SK-N-SH treated with all-trans-retinoic acid at 6 μM for 48 hours (cell line): ENCODE data around the gene IMMP2L.

Experiments used
- ATAC-seq: fragments of 200-7000 bp; cut with Tn5 transposase; 3 replicates; pipeline ENCODE4 v1.9.1; 2020; ENCODE audit warnings: mild to moderate bottlenecking, moderate library complexity
- CSDC2 ChIP-seq: fragments of 250-450 bp; sonication (Bioruptor Pico); IDR thresholded peaks from 2 replicates; pipeline ENCODE4 v1.5.0; 2020; ENCODE audit warnings: mild to moderate bottlenecking, moderate library complexity
- CSRNP3 ChIP-seq: fragments of 250-450 bp; sonication (Bioruptor Pico); IDR thresholded peaks from 2 replicates; pipeline ENCODE4 v1.5.1; 2021; ENCODE audit warnings: mild to moderate bottlenecking, moderate library complexity
- ESRRG ChIP-seq: fragments of 250-450 bp; sonication (Bioruptor Pico); IDR thresholded peaks from 2 replicates; pipeline ENCODE4 v1.6.1; 2021; ENCODE audit warnings: mild to moderate bottlenecking
- OSR1 ChIP-seq: fragments of 250-450 bp; sonication (Bioruptor Pico); IDR thresholded peaks from 2 replicates; pipeline ENCODE4 v1.8.0; 2022; ENCODE audit warnings: moderate library complexity, mild to moderate bottlenecking, inconsistent platforms
- PPARA ChIP-seq: fragments of 250-450 bp; sonication (Bioruptor Pico); IDR thresholded peaks from 2 replicates; pipeline ENCODE4 v1.5.0; 2020; ENCODE audit warnings: mild to moderate bottlenecking, borderline replicate concordance
- RARB ChIP-seq: fragments of 250-450 bp; sonication (Bioruptor Pico); IDR thresholded peaks from 2 replicates; pipeline ENCODE4 v1.8.0; 2021; ENCODE audit warnings: mild to moderate bottlenecking, moderate library complexity
- TCF4 ChIP-seq: fragments of 250-450 bp; sonication (Bioruptor Pico); IDR thresholded peaks from 2 replicates; pipeline ENCODE4 v1.8.0; 2021; ENCODE audit warnings: mild to moderate bottlenecking, moderate library complexity, borderline replicate concordance
- TOX ChIP-seq: fragments of 250-450 bp; sonication (Bioruptor Pico); IDR thresholded peaks from 2 replicates; pipeline ENCODE4 v1.8.0; 2021; ENCODE audit warnings: mild to moderate bottlenecking, moderate library complexity, borderline replicate concordance
- ZC3H10 ChIP-seq: fragments of 250-450 bp; sonication (Bioruptor Pico); IDR thresholded peaks from 2 replicates; pipeline ENCODE4 v1.5.1; 2021; ENCODE audit warnings: mild to moderate bottlenecking, moderate library complexity
- ZFP3 ChIP-seq: fragments of 250-450 bp; sonication (Bioruptor Pico); IDR thresholded peaks from 2 replicates; pipeline ENCODE4 v1.5.0; 2020; ENCODE audit warnings: mild to moderate bottlenecking, moderate library complexity
- ZFP30 ChIP-seq: fragments of 450-650 bp; formaldehyde crosslinking; IDR thresholded peaks from 2 replicates; pipeline ENCODE4 v1.5.0; 2022; ENCODE audit warnings: mild to moderate bottlenecking, moderate library complexity
- ZNF70 ChIP-seq: fragments of 450-650 bp; formaldehyde crosslinking; IDR thresholded peaks from 2 replicates; pipeline ENCODE4 v1.5.0; 2020; ENCODE audit warnings: mild to moderate bottlenecking, moderate library complexity
- ZNF8 ChIP-seq: fragments of 450-650 bp; formaldehyde crosslinking; IDR thresholded peaks from 2 replicates; pipeline ENCODE4 v1.5.0; 2020; ENCODE audit warnings: mild to moderate bottlenecking, moderate library complexity
- TF ChIP-seq, protein P1 (sequence below): fragments of 250-450 bp; sonication (Bioruptor Pico); IDR thresholded peaks from 2 replicates; pipeline ENCODE4 v1.5.1; 2020; ENCODE audit warnings: low read depth, mild to moderate bottlenecking, moderate library complexity
- TF ChIP-seq, protein P2 (sequence below): fragments of 250-450 bp; sonication (Bioruptor Pico); IDR thresholded peaks from 2 replicates; pipeline ENCODE4 v1.5.0; 2020; ENCODE audit warnings: mild to moderate bottlenecking, moderate library complexity
- TF ChIP-seq, protein P3 (sequence below): fragments of 250-450 bp; sonication (Bioruptor Pico); IDR thresholded peaks from 2 replicates; pipeline ENCODE4 v1.8.0; 2021; ENCODE audit warnings: low read depth, mild to moderate bottlenecking, moderate library complexity, borderline replicate concordance

IMMP2L gene

DNA sequence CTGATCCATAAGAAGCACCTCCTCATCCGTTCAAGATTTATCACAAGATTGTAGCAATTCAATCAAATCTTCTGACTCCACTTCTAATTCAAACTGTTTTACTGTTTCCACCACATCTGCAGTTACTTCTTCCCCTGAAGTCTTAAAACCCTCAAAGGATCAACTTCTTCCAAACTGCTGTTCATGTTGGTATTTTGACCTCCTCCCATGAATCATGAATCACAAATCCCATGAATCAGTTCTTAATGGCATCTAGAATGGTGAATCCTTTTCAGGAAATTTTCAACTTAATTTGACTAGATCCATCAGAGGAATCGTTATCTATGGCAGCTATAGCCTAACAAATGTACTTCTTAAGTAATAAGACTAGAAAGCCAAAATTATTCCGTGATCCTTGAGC is 122.3 kb downstream of the IMMP2L start:
- TF ChIP-seq, protein P1, sequence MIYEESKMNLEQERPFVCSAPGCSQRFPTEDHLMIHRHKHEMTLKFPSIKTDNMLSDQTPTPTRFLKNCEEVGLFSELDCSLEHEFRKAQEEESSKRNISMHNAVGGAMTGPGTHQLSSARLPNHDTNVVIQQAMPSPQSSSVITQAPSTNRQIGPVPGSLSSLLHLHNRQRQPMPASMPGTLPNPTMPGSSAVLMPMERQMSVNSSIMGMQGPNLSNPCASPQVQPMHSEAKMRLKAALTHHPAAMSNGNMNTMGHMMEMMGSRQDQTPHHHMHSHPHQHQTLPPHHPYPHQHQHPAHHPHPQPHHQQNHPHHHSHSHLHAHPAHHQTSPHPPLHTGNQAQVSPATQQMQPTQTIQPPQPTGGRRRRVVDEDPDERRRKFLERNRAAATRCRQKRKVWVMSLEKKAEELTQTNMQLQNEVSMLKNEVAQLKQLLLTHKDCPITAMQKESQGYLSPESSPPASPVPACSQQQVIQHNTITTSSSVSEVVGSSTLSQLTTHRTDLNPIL (CRISPR knock-in tag) = no peak
- TF ChIP-seq ZFP30 (no peak), RARB (no peak), TOX (CRISPR knock-in tag) (no peak), ZNF70 (no peak), ZFP3 (CRISPR knock-in tag) (no peak), ZC3H10 (CRISPR knock-in tag) (no peak)
- TF ChIP-seq, protein P2, sequence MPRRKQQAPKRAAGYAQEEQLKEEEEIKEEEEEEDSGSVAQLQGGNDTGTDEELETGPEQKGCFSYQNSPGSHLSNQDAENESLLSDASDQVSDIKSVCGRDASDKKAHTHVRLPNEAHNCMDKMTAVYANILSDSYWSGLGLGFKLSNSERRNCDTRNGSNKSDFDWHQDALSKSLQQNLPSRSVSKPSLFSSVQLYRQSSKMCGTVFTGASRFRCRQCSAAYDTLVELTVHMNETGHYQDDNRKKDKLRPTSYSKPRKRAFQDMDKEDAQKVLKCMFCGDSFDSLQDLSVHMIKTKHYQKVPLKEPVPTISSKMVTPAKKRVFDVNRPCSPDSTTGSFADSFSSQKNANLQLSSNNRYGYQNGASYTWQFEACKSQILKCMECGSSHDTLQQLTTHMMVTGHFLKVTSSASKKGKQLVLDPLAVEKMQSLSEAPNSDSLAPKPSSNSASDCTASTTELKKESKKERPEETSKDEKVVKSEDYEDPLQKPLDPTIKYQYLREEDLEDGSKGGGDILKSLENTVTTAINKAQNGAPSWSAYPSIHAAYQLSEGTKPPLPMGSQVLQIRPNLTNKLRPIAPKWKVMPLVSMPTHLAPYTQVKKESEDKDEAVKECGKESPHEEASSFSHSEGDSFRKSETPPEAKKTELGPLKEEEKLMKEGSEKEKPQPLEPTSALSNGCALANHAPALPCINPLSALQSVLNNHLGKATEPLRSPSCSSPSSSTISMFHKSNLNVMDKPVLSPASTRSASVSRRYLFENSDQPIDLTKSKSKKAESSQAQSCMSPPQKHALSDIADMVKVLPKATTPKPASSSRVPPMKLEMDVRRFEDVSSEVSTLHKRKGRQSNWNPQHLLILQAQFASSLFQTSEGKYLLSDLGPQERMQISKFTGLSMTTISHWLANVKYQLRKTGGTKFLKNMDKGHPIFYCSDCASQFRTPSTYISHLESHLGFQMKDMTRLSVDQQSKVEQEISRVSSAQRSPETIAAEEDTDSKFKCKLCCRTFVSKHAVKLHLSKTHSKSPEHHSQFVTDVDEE = no peak
- no peak for ATAC-seq

DNA sequence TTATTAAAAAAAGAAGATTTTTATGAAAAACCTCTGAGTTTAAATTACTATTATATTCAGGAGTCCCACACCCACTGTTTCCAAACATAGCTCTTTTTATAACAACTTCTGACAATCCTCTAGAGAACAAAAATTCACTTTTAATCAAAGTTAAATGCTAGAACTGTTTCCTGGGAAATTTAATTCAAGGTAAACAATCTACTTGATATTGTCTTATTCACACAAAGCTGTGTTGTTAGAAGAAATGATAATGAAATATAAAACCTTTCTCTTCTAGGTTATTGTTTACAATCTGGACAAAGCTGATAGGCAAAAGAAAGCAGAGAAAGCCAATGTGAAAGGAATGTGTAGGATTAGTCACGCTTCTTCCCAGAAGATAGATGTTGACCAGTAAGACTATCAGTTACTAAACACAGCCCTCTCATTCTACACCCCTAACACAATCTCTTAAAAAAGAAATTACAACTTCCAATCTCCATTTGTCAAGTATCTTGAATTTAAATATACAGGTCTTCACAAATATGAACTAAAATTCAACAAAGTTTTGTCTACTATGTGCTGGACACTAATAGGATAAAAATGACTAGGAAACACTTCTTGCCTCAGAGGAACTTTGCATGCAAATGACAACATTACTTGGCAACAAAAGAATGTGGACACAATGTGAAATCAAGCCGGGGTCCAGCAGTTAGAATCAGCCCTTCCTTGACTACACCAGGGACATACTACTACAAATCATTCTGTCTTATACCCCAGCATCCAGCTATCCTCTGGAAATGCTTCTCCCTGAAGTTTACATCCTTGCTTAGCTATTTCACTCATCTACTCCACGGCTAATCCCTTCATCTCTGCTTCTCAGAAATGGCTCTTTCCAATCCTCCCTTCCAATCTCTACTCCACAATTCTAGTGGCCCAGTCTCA is 123.7 kb downstream of the IMMP2L start:
- ATAC-seq = peak; percentile 88
- no peak for TF ChIP-seq OSR1 (CRISPR knock-in tag)
- no peak for TF ChIP-seq ZFP30
- TF ChIP-seq, protein P3, sequence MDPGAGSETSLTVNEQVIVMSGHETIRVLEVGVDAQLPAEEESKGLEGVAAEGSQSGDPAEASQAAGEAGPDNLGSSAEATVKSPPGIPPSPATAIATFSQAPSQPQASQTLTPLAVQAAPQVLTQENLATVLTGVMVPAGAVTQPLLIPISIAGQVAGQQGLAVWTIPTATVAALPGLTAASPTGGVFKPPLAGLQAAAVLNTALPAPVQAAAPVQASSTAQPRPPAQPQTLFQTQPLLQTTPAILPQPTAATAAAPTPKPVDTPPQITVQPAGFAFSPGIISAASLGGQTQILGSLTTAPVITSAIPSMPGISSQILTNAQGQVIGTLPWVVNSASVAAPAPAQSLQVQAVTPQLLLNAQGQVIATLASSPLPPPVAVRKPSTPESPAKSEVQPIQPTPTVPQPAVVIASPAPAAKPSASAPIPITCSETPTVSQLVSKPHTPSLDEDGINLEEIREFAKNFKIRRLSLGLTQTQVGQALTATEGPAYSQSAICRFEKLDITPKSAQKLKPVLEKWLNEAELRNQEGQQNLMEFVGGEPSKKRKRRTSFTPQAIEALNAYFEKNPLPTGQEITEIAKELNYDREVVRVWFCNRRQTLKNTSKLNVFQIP = no peak

GRCh38 chr7:111437736-111438135 is 124.6 kb downstream of the IMMP2L start:
- TF ChIP-seq CSDC2 (CRISPR knock-in tag) = no peak
- TF ChIP-seq, protein P1 (CRISPR knock-in tag) = no peak
- TF ChIP-seq TOX (CRISPR knock-in tag) = no peak
- TF ChIP-seq, protein P3 = no peak
- no peak for TF ChIP-seq TCF4
- TF ChIP-seq PPARA (CRISPR knock-in tag) = no peak
- TF ChIP-seq ZC3H10 (CRISPR knock-in tag) = no peak
- TF ChIP-seq ZNF8 (CRISPR knock-in tag) = no peak
- TF ChIP-seq CSRNP3 (CRISPR knock-in tag) = no peak
- no peak for TF ChIP-seq RARB
- no peak for TF ChIP-seq OSR1 (CRISPR knock-in tag)
- TF ChIP-seq, protein P2 = no peak
- no peak for TF ChIP-seq ESRRG
- TF ChIP-seq, all 23 proteins: peak for 0
- no peak for ATAC-seq
